ENCODE measurements around the gene JAGN1.

DNA sequence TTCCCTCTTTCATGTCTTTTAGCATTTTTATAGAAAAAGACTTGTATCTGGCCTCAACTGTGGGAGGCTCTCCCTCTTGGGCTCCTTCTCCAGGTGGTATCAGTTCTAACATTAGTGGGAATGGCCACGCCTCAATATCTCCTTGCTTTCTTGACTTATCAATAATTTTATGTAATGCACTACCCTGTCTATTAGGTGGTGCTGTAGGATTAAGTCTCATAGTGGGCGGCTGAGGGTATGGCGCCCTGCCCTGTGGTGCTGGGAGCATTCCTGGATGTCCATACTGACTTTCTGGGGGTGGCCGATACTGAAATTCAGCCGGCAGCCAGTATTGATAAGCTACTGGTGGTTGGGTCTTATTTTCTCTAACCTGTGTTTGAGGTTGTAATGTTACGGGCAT lies 37.9 kb upstream of the JAGN1 start:
- TF ChIP-seq, protein P1, sequence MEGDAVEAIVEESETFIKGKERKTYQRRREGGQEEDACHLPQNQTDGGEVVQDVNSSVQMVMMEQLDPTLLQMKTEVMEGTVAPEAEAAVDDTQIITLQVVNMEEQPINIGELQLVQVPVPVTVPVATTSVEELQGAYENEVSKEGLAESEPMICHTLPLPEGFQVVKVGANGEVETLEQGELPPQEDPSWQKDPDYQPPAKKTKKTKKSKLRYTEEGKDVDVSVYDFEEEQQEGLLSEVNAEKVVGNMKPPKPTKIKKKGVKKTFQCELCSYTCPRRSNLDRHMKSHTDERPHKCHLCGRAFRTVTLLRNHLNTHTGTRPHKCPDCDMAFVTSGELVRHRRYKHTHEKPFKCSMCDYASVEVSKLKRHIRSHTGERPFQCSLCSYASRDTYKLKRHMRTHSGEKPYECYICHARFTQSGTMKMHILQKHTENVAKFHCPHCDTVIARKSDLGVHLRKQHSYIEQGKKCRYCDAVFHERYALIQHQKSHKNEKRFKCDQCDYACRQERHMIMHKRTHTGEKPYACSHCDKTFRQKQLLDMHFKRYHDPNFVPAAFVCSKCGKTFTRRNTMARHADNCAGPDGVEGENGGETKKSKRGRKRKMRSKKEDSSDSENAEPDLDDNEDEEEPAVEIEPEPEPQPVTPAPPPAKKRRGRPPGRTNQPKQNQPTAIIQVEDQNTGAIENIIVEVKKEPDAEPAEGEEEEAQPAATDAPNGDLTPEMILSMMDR (IDR thresholded peaks at IDR 0.05) = no peak
- no peak for TF ChIP-seq EZH2 (IDR thresholded peaks at IDR 0.05; ENCODE audit: borderline replicate concordance, insufficient read depth, low read depth, low read length, poor library complexity, severe bottlenecking)

Measured in B cell (primary cell).